NCI-H524 (cell line): ENCODE results near the gene DYNC1I1.

ENCODE experiments used
- DNase-seq, 2 experiments: peaks; one replicate each; lab custom pipeline; 2025; lab: John Stamatoyannopoulos, UW

DYNC1I1 gene

DNA sequence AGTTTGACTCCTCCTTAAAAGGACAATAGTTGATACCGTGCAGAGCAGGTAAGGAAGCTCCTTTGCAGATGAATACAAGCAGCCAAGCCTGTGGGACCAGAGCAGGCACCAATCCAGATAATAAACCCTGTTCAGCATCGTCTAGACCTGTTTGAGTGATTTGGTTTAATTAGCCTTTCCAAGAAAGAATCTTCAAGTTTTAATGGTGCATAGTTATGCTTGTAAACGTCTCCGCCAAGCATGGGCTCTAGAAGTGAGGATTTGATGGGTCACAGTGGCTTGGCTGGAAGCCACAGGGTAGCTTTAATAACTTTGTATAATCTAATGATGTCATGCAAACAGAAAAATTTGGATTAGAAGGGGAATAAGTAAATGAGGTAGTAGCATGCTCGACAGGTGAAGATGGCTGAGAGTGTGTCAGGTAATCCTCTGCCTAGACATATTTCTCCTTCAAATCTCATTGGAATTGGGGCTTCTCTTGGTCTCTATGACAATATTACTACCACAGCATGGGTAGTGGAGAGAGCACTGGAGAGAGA is 188.4 kb downstream of the DYNC1I1 start:
- DNase-seq: no peak

DNA sequence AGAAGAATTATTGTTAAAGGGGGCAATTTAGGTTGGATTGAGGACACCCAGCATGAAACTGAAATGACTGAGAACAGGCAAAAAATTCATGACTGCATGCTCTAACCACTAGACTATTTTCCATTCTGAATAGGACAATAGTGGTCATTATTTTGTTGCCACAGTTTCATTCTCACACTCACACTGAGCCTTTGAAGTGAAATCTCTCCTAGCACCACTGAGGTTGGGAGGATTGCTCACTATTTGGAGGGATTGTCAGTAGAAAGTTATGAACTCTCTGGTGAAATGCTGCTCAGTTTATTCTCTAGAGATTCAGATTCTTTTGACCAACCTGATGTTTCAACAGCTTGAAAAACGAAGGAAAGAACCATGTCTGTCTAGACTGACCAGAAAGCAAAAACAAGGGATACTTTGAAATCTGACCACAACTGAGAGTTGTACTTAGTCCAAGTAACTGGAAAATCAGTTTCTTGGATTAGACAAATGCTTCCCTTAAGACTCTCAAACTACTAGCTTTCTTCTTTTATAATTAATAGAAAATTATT is 191.2 kb downstream of the DYNC1I1 start:
- DNase-seq: no peak

DNA sequence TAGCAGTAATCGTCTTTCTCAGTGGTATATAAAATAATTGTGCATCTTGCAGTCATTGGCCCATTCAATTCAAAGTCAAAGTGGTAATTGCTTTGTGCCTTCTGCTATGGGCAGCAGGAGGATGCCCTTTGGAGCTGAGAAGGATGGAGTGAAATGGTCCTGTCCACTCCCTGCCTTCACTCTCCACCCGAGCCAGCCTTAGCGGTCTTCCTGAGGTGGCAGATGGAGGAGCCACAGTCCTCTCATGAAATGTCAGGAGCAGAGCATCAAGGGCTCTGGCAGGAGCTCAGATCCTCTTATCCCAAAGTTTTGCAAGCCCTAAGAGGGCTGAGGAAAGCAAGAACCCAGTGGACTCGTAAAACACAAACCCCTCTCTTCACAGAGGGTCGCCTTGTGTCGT is 199.4 kb downstream of the DYNC1I1 start:
- no peak for DNase-seq

DNA sequence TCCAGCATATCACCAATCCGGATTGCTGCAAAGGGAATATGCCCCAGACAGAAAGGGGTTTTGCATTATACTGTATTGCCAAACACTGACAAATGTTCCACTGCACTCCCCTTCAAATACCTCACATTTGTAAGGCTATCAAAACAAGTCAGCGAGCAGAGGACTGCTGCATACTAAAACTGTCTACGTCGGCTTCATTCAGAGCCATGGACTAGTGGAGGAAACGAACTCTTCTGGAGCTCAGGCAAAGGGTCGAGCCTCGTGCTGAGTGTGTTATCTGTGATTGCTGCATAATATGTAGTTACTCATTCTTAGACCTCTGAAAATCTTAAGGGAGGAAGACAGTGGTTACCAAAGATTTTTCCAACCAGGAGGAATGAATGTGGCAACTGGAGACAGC is 200.2 kb downstream of the DYNC1I1 start:
- DNase-seq: no peak

DNA sequence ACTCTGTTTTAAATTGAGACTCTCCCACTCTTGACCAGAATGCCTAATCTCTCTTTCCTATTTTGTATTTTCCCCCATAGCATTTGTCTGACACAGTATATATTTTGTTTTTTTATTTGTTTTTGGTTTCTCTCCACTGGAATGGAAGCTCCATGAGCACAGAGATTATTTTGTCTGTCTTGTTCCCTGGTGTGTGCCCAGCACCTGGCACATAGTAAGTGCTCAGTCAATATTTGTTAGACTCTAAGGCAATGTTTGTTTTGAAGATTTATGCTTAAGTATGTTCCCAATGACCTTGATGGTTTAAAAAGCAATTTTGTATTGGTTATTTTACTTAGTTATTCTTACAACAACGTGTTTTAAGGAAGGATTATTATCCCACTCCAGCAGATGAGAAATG is 201.8 kb downstream of the DYNC1I1 start:
- DNase-seq: no peak

DNA sequence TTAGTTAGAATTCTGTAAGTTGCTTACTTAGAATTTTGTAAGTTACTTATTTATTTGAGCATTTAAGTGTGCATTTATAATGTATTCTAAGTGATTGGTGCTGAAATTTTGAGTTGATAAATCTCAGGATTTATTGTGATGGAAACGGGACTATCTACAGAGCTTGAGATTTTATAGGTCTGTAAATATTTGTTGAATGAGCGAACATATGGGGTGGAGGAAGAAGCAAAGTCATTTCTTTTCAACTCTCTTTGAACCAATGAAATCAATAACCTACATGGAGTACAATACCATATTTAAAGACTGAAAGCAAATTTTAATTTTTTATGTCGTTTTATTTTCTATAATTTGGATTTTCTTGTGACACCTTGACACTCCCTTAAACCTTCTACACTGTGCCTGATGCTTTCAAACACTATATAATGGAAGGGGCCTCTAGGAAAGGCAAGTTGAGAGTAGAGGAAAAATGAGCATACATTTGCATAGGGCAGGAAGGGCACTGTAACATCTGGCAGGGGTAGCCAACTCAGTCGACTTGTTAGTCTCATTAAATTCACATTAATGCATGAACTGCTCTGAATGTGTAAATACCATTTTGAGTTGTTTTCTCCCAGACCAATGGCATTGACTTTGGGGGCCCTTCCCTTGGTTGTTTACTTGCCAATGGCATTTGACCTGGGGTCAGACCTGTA is 204.2 kb downstream of the DYNC1I1 start:
- peak in 1 of 2 experiments; percentile 25 for DNase-seq

DNA sequence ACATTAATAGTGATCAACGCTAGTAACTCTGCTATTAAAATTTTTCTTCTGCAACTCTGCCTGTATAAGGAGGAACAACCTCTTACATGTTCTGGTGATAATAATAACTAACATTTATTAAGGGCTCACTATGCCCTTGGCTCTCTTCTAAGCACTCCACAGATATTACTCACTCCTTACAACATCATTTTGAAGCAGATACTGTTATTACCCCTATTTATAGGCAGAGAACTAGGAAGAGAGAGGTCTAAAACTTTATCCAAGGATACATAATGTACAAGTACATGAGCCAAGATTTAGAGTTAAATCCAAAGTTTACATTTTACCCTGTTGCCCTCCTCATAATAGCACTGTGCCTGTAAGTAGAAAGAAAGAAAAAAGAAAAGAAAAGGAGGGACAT is 205.6 kb downstream of the DYNC1I1 start:
- DNase-seq: no peak

DNA sequence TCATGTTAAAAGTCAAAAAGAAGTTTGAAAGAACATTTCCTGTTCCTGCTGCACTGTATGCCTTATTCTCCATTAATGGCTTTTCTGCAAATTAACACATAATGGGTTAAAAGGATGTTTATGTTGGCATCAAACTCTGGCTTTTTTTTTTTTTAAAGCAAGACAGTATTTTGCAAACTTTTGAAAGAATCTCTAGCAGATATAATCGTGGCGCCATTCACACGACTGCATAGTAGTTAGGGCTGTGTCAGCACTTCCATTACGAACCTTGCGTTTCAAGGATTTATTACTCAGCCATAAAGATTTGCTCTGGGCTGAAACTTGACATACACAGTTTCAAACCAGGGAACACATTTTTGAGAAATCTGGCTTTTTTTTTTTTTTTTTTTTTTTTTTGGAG is 207.8 kb downstream of the DYNC1I1 start:
- no peak for DNase-seq

DNA sequence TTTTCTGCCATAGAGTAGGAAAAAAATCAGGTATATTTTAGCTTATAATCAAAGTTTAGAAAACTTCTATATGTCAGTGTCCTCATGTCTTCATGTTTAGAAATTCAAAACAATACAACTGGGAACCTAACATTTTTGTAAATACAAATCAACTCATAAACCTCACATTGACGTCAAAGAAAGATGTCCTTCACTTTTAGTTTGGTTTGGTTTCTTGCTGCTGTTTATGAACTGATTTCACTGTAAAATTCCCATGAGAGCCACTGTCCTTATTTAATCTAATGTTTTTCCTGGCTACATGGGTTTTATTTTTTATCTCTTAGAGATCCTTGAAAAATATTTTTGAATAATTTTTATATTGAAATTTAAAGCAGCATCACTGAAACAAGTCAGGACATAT is 208.4 kb downstream of the DYNC1I1 start:
- DNase-seq: no peak

DNA sequence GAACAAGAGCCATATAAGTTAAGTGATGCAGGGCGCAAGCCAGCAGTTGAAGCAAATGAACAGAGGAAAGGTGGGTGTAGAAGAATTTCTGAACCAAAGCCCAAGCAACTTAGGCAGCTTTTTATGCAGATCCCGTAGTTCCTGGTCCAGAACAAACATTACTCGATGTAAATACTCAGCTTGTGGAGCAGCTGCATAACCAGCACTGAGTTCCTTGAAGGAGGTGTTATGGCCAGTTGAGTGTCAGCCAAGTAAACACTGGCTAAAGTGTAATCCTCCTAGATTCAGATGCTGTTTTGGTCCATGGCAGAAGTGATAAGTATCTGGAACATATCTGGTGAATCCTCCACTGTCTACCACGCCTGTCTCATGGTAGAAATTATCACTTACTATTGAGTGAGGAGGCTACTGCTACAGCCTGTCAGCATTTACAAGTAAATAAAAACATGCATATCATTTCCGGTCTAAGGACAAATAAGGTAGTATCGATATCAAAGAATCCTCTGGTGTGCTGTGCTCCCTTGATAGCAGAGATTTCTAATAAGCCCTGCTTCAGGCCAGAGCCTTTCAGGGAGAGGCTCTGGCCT is 213.9 kb downstream of the DYNC1I1 start:
- DNase-seq: no peak

DNA sequence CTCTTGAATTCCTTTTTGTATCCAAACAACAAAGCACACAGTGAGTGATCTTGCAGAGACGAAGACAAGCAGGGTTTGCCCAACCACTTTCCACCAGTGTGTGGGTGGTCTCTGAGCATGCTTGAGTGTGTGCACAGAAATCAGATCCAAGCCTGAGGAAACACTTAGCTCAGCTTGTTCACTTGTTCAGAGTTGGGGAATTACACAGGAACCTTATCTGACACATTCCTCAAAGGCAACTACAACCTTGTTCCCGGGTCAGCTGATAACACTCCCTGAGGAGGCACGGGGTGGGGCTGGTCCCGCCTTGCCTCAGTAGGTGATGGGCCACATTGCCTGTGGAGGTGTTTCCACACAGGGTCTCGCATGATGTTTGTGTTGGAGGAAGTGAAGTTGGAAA is 216.9 kb downstream of the DYNC1I1 start:
- no peak for DNase-seq

DNA sequence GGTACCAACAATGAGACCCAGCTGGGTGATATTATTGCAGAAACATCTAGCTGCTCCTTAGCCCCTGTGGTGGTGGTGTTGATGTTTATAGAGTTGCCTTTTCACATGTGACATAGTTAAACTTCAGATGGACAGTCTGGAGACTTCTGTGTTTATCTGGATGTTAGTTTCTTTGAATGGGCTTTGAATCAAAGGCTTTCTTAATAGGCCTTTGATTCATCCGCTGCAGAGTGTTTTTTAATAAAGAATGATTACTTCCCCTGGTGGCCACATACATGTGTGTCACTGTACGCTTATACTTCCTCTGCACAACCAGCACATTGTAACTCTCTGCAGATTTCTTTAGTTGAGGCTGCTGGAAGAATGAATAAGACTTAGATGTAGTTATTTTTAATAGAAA is 221.0 kb downstream of the DYNC1I1 start:
- no peak for DNase-seq

DNA sequence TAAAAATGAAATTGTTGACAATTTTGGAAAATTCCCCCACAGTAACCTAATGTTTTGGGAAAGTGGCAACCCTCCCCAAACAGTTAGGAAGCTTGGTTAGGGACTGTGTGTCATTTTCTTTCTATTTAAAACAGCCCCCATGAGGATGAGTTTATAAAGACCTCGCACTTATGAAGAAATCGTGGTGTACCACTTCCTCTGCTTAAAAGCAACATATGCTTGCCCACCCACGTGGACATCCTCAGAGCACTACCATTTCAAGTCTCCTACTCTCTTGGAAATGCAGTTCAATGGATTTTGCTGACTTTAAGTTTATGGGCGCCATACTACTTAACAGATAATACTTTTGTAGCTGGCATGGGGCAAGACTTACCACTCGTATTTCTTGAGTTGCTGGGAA is 223.8 kb downstream of the DYNC1I1 start:
- DNase-seq: no peak

DNA sequence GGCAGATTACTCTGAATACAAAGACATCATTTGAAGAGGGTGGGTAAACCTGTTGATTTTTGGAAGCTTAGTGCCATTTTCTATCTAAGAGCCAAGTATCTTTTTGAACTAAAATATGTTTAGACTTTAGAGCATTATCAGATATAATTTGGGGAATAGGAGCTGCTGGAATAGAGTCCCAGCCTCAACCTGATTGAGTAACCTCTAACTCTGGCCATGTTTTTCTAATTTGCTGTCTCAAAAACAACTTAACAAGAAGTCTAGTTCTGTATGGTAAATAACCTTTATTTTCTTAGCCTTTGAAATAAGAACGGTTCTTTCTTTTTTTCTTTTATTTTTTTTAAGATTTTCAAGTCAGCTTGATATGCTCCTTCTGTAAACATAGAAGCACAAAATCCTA is 224.5 kb downstream of the DYNC1I1 start:
- DNase-seq: no peak

DNA sequence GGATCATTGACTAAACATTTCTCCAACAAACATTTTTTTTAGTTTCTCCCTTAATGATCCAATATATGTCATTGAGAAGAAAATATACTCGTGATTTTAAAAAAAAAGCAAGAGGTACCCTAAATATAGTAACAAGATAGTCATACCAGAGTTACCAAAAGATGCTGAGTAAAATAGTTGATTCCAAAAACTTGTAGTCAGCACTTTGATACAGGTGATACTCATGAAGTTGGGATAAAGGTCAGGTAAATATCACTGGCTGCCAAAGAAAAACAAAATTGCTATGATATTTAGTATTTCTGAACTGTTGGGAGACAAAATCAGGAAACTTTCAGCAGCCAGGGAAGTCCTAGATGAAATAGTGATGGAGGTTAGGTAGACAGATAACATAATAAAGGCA is 225.3 kb downstream of the DYNC1I1 start:
- DNase-seq: no peak

DNA sequence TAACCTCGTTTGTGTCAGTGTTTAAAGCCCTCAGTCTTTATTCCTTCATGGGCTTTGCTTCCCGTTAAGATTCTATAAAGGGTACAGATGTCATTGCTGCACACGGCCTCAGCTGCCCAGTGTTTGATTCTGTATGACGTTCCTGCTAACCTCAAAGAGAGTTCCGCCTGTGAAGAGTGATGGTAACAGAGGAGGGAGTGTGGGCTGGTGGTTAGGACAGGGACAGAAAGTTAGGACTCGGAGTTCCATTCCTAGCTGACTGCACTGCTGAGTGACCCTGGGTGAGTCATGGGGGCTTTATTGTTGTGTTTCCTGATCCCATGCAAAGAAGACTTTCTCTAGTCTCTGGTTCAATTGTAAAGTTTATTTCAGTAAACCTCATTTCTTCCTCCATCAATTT is 227.1 kb downstream of the DYNC1I1 start:
- DNase-seq: no peak

DNA sequence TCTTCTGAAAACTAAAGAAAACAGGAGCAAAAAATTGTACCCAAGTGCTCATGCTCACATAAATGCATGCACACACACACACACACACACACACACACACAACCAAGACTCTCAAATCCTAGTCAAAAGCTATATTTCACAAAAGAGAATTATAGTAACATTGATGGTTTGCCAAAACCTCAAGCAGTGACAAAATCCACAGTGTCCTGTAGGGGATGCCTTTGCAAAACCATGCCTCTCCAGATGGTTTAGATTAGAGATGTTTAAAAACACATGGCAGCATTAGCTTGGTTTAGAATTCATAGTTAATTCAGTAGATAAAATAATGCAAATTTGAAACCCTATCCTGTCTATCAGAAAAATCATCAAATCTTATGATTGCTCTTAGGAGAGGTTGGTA is 232.2 kb downstream of the DYNC1I1 start:
- DNase-seq: peak in 1 of 2 experiments; percentile 62

DNA sequence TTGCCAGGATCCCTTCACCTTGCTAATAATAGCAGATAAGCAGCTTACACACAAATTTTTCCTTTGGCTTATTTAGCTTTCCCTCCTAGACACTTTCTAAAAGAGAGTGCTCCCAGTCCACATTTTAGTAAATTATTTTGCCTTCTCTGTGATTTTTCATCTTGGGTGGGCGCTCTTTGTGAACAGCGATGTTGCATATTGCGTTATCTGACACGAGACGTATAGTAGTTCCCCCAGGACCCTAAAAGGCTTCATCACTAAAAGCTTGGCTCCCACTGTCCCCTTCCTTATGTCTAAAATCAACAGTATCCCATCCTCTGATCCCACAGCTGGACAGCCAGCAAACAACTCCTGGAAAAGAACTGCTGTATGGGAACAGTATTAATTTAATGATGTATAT is 232.9 kb downstream of the DYNC1I1 start:
- DNase-seq: no peak

DNA sequence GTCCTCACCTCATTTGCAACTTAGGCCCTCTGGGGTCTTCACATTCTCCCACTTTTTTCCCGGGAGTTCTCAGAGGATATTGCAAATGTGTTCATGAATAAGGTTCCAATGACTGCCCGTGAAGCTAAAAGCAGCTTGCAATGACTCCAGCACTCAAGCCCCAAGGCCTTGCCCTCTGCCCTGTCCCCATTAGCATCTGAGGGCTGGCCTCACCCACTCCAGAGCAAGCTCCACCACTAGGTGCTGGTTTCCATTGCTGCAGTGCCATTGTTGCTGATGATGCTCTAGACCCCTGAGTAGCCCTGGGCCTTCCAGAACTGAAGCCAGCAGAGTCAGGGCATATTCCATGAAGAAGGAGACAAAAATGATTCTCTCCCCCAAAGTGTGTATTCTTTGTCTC is 236.8 kb downstream of the DYNC1I1 start:
- DNase-seq: no peak

DNA sequence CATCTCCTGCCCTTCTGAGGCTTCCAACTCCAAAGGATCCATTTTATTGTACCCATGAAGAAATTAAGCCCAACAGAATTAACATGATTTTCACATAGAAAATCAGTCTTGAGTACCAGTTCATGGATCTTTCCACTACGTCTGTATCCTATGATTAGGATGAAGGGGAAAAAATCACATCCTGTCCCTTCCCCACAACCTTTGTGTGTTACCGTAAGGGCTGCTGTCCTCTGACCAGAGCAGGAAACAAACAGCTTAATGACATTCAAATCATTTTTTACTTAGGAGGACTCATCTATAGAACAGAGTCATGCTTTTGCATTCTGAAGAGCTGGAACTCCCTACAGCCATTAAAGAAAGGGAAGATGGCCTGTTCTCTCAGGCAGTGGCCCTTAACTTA is 241.5 kb downstream of the DYNC1I1 start:
- DNase-seq: no peak

DNA sequence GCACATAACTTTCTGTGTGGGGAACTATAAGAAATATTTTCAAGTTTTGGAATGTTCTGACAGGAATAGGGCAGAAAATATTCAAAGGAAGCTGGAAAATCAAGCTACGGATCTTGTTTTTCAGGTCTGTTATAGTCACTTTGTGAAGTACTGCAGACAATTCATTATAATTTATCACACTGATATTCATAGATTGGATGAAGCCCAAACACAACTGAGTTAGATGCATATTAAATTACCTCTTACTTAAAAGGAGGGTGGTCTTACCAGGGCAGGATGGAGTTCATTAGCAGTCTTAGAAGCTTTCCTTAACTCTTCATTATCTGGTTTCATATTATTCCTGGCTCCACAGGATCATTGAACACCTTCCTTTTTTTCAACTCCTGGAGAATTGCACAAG is 242.3 kb downstream of the DYNC1I1 start:
- DNase-seq: no peak

DNA sequence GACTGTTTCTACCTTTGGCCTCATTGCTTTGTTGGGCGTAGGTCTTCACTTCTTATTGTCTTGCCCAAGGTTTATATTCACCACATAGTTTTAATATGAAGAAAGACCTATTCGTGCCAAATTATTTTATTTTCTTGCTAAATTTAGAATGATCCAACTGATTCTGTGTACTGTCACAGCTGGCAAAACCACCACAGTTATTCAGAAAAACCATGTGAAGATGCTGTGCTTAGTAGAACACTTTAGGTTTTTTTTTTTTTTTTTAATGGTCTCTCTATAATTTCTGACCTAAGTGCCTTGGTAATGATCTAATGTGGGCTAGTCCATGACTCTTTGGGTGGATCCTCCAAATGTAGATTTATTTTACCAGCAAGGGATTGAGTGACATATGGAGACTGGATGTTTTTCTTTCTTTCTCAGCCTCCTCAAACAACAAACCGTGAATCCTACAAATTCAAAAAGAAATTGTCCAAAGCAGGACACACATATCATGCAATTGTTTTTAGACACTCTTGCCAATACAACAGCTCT is 243.8 kb downstream of the DYNC1I1 start:
- DNase-seq: no peak

DNA sequence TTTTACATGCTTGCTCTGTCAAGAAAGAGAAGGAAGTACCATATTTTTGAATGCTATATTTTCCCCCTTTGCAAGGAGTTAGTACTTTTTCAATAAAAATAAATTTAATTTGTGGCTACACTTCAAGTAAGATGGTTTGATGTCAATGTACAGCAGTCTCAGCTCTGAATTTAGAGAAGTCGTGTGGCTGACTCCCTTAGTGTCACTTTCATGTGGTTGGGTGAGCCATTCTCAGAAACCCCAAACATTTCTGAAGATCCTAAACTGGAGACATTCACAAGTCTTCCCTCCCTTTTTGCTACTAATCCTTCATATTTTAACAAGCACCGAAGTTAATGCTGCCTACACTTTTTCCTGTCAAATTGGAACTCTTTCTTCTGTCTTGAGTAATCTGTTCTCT is 244.4 kb downstream of the DYNC1I1 start:
- no peak for DNase-seq
